ENCODE results near the gene RAPGEF3.
A peak's percentile ranks its signal among the peaks of the same experiment; 100 is the strongest.

RAPGEF3 gene

DNA sequence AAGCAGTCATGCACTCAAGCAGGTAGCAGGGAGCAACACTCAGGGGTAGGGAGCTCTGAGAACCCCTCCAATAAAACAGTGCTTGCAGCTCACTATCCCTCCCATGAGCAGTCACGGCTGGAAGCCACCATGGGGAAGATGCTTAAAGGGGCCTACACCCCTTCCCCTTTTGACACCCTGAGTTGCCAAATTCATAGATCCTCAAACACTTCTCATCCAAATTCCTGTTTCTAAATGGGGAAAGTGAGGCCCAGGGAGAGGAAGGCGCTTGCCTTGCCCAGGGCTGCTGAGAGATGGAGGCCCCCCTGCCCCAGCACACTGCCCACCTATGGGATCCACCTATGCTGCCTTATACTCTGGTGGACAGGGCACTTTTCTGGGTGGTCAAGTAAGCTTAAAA is 26.2 kb downstream of the RAPGEF3 start:
- H2AFZ ChIP-seq (ENCODE audit: insufficient read depth, low read length, poor library complexity): no peak overlapping the region
- peaks cover 0 to 9% of the 10 kb centered on the region in 2 experiments for H3K4me1 ChIP-seq (ENCODE audit: control insufficient read depth in 1 of 2, insufficient read depth in 2 of 2, low read length in 2 of 2)
- no peak overlapping the region for H2BK12ac ChIP-seq (ENCODE audit: low read length)
- no peak overlapping the region for H4K91ac ChIP-seq (ENCODE audit: low read depth, low read length)
- no peak for DNase-seq
- no peak overlapping the region for H4K12ac ChIP-seq (ENCODE audit: low read depth, low read length)
- no peak overlapping the region for H2BK120ac ChIP-seq (ENCODE audit: insufficient read depth, low read length, poor library complexity)
- no peak overlapping the region for H3K23ac ChIP-seq (ENCODE audit: low read length)
- no peaks in the 10 kb centered on the region for H3K9me3 ChIP-seq (ENCODE audit: insufficient read depth, low read depth, low read length)
- H3K18ac ChIP-seq (ENCODE audit: low read length): no peak overlapping the region
- no peak overlapping the region for H2AK5ac ChIP-seq (ENCODE audit: low read length)
- no peak overlapping the region for H3K4ac ChIP-seq (ENCODE audit: low read depth, low read length)
- no peak overlapping the region for H2BK5ac ChIP-seq (ENCODE audit: low read depth, low read length, poor library complexity)
- H3K79me1 ChIP-seq (ENCODE audit: low read length): no peaks in the 10 kb centered on the region
- H4K8ac ChIP-seq (ENCODE audit: low read depth, low read length): no peak overlapping the region
- no peak overlapping the region for H3K4me3 ChIP-seq (ENCODE audit: low read depth, low read length)
- no peaks in the 10 kb centered on the region for H3K79me2 ChIP-seq (ENCODE audit: control insufficient read depth, insufficient read depth, low read length, poor library complexity)
- no peak overlapping the region for H3K27ac ChIP-seq (ENCODE audit: low read depth, low read length)
- H3K36me3 ChIP-seq (ENCODE audit: control insufficient read depth in 1 of 2, insufficient read depth in 2 of 2, low read length in 2 of 2): no peaks in the 10 kb centered on the region
- WGBS (ENCODE audit: extremely low coverage, insufficient coverage, insufficient read length): no CpG with 5 or more reads among the region's 2 CpGs
- no peak overlapping the region for H3K4me2 ChIP-seq (ENCODE audit: low read length)
- H3K14ac ChIP-seq (ENCODE audit: low read length): no peak overlapping the region
- H3K27me3 ChIP-seq (ENCODE audit: insufficient read depth, low read length): no peaks in the 10 kb centered on the region
- H3K9ac ChIP-seq (ENCODE audit: low read length): no peak overlapping the region

DNA sequence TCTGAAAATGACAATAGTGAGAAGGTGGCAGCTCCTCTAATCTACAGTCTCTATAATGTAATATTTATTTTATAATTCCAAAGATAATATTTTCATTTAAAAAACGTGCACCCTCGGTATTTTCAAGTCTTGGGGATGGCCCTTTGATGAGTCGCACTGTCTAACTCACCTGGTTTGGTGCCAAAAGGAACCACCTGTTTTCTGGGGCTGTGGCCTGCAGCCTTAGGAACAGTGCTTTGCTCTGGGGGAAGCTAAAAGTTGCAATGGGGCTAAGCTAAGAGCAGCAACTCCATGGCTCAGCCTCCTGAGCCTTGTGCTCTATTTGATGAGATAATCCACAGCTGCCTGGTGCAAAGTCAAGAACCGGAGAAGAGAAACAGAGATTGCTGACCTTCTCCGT is 27.0 kb downstream of the RAPGEF3 start:
- Histone ChIP-seq H3K79me1 (ENCODE audit: low read length) (no peaks in the 10 kb centered on the region), H2BK12ac (ENCODE audit: low read length) (no peak overlapping the region), H2BK120ac (ENCODE audit: insufficient read depth, low read length, poor library complexity) (no peak overlapping the region), H2BK5ac (ENCODE audit: low read depth, low read length, poor library complexity) (no peak overlapping the region), H3K18ac (ENCODE audit: low read length) (no peak overlapping the region), H3K79me2 (ENCODE audit: control insufficient read depth, insufficient read depth, low read length, poor library complexity) (no peaks in the 10 kb centered on the region), H2AK5ac (ENCODE audit: low read length) (no peak overlapping the region), H3K4me3 (ENCODE audit: low read depth, low read length) (no peak overlapping the region), H3K36me3 (ENCODE audit: control insufficient read depth in 1 of 2, insufficient read depth in 2 of 2, low read length in 2 of 2) (no peaks in the 10 kb centered on the region), H3K4me2 (ENCODE audit: low read length) (no peak overlapping the region), H4K91ac (ENCODE audit: low read depth, low read length) (no peak overlapping the region), H3K4ac (ENCODE audit: low read depth, low read length) (no peak overlapping the region), H4K8ac (ENCODE audit: low read depth, low read length) (no peak overlapping the region), H3K4me1 (ENCODE audit: control insufficient read depth in 1 of 2, insufficient read depth in 2 of 2, low read length in 2 of 2) (peaks cover 0 to 9% of the 10 kb centered on the region in 2 experiments), H3K23ac (ENCODE audit: low read length) (no peak overlapping the region), H4K12ac (ENCODE audit: low read depth, low read length) (no peak overlapping the region), H3K9me3 (ENCODE audit: insufficient read depth, low read depth, low read length) (no peaks in the 10 kb centered on the region), H3K14ac (ENCODE audit: low read length) (no peak overlapping the region), H3K27me3 (ENCODE audit: insufficient read depth, low read length) (no peaks in the 10 kb centered on the region), H2AFZ (ENCODE audit: insufficient read depth, low read length, poor library complexity) (no peak overlapping the region), H3K9ac (ENCODE audit: low read length) (no peak overlapping the region), H3K27ac (ENCODE audit: low read depth, low read length) (no peak overlapping the region)
- no peak for DNase-seq
- WGBS (ENCODE audit: extremely low coverage, insufficient coverage, insufficient read length): no CpG with 5 or more reads among the region's 5 CpGs

DNA sequence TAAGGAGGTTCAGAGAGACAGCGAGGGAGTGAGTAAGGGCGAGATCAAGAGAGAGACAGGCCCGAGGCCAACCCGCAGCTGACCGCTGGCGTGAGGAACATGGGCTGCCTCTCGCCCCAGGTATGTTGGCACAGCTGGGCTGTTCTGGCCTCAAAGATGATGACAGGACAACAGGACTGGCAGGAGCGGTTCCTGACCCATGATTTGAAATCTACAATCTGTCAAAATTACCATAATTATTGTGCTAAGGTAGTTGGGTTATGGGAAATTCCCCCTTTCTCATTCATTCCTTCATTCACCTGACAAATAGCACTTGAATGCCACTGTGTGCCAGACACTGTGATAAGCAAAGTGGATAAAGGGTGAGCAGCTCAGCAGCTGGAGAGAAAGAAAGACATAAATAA is 28.3 kb downstream of the RAPGEF3 start:
- no peaks in the 10 kb centered on the region for H3K79me1 ChIP-seq (ENCODE audit: low read length)
- H2BK5ac ChIP-seq (ENCODE audit: low read depth, low read length, poor library complexity): no peak overlapping the region
- no peak overlapping the region for H3K4ac ChIP-seq (ENCODE audit: low read depth, low read length)
- H3K4me2 ChIP-seq (ENCODE audit: low read length): no peak overlapping the region
- DNase-seq: peak; percentile 46 to 70
- WGBS (ENCODE audit: extremely low coverage, insufficient coverage, insufficient read length): no CpG with 5 or more reads among the region's 8 CpGs
- H2BK120ac ChIP-seq (ENCODE audit: insufficient read depth, low read length, poor library complexity): no peak overlapping the region
- no peak overlapping the region for H4K91ac ChIP-seq (ENCODE audit: low read depth, low read length)
- no peak overlapping the region for H3K4me3 ChIP-seq (ENCODE audit: low read depth, low read length)
- H3K27ac ChIP-seq (ENCODE audit: low read depth, low read length): no peak overlapping the region
- H3K79me2 ChIP-seq (ENCODE audit: control insufficient read depth, insufficient read depth, low read length, poor library complexity): no peaks in the 10 kb centered on the region
- H3K36me3 ChIP-seq (ENCODE audit: control insufficient read depth in 1 of 2, insufficient read depth in 2 of 2, low read length in 2 of 2): no peaks in the 10 kb centered on the region
- H3K9ac ChIP-seq (ENCODE audit: low read length): no peak overlapping the region
- peaks cover 0 to 9% of the 10 kb centered on the region in 2 experiments for H3K4me1 ChIP-seq (ENCODE audit: control insufficient read depth in 1 of 2, insufficient read depth in 2 of 2, low read length in 2 of 2)
- H4K8ac ChIP-seq (ENCODE audit: low read depth, low read length): no peak overlapping the region
- no peak overlapping the region for H2AFZ ChIP-seq (ENCODE audit: insufficient read depth, low read length, poor library complexity)
- H3K9me3 ChIP-seq (ENCODE audit: insufficient read depth, low read depth, low read length): no peaks in the 10 kb centered on the region
- no peaks in the 10 kb centered on the region for H3K27me3 ChIP-seq (ENCODE audit: insufficient read depth, low read length)
- no peak overlapping the region for H3K23ac ChIP-seq (ENCODE audit: low read length)
- H2AK5ac ChIP-seq (ENCODE audit: low read length): no peak overlapping the region
- H2BK12ac ChIP-seq (ENCODE audit: low read length): no peak overlapping the region
- no peak overlapping the region for H4K12ac ChIP-seq (ENCODE audit: low read depth, low read length)
- H3K14ac ChIP-seq (ENCODE audit: low read length): no peak overlapping the region
- no peak overlapping the region for H3K18ac ChIP-seq (ENCODE audit: low read length)

DNA sequence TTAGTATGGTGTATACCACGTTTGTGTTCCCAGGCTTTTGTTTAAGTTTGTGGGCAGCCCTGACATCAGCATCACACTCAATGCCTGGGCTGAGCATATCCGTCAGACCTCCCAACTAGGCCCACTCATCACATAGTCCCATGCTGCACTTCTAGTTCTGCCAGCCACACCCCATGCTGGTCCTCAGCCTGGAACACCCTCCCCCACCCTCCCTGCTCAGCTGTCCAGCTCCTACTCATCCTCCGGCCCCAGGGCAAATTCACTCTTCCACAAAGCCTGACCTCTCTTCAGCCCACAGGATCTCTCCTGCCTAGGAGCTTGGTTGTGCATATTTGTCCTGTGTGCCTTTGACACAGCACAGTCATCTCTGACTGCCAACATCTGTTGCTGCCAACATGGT is 29.4 kb downstream of the RAPGEF3 start:
- no peak overlapping the region for H3K27ac ChIP-seq (ENCODE audit: low read depth, low read length)
- H2BK120ac ChIP-seq (ENCODE audit: insufficient read depth, low read length, poor library complexity): no peak overlapping the region
- no peak overlapping the region for H4K8ac ChIP-seq (ENCODE audit: low read depth, low read length)
- DNase-seq: peak; percentile 94 to 95
- H3K9ac ChIP-seq (ENCODE audit: low read length): no peak overlapping the region
- no peak overlapping the region for H2BK5ac ChIP-seq (ENCODE audit: low read depth, low read length, poor library complexity)
- no peaks in the 10 kb centered on the region for H3K79me2 ChIP-seq (ENCODE audit: control insufficient read depth, insufficient read depth, low read length, poor library complexity)
- H3K27me3 ChIP-seq (ENCODE audit: insufficient read depth, low read length): no peaks in the 10 kb centered on the region
- H4K91ac ChIP-seq (ENCODE audit: low read depth, low read length): no peak overlapping the region
- H3K36me3 ChIP-seq (ENCODE audit: control insufficient read depth in 1 of 2, insufficient read depth in 2 of 2, low read length in 2 of 2): no peaks in the 10 kb centered on the region
- no peak overlapping the region for H3K4me2 ChIP-seq (ENCODE audit: low read length)
- no peak overlapping the region for H3K23ac ChIP-seq (ENCODE audit: low read length)
- no peaks in the 10 kb centered on the region for H3K79me1 ChIP-seq (ENCODE audit: low read length)
- no peak overlapping the region for H2AFZ ChIP-seq (ENCODE audit: insufficient read depth, low read length, poor library complexity)
- no peak overlapping the region for H2BK12ac ChIP-seq (ENCODE audit: low read length)
- H3K18ac ChIP-seq (ENCODE audit: low read length): no peak overlapping the region
- H2AK5ac ChIP-seq (ENCODE audit: low read length): no peak overlapping the region
- H4K12ac ChIP-seq (ENCODE audit: low read depth, low read length): no peak overlapping the region
- no peak overlapping the region for H3K14ac ChIP-seq (ENCODE audit: low read length)
- H3K9me3 ChIP-seq (ENCODE audit: insufficient read depth, low read depth, low read length): no peaks in the 10 kb centered on the region
- no peak overlapping the region for H3K4ac ChIP-seq (ENCODE audit: low read depth, low read length)
- H3K4me3 ChIP-seq (ENCODE audit: low read depth, low read length): no peak overlapping the region
- peaks cover 0 to 8% of the 10 kb centered on the region in 2 experiments for H3K4me1 ChIP-seq (ENCODE audit: control insufficient read depth in 1 of 2, insufficient read depth in 2 of 2, low read length in 2 of 2)
- no CpG with 5 or more reads among the region's 3 CpGs for WGBS (ENCODE audit: extremely low coverage, insufficient coverage, insufficient read length)

Measured in trophoblast cell (in vitro differentiated cells and primary cell).